SK-N-SH treated with all-trans-retinoic acid at 6 μM for 48 hours (cell line): Measurements from ENCODE around the gene MUC22.

ENCODE experiments used
- ATAC-seq: fragments of 200-7000 bp; cut with Tn5 transposase; 3 replicates; pipeline ENCODE4 v1.9.1; 2020; ENCODE audit warnings: mild to moderate bottlenecking, moderate library complexity
- ARNTL ChIP-seq: fragments of 450-650 bp; formaldehyde crosslinking; IDR thresholded peaks from 2 replicates; pipeline ENCODE4 v1.5.0; 2020; ENCODE audit warnings: low read depth, mild to moderate bottlenecking, moderate library complexity, borderline replicate concordance
- CSDC2 ChIP-seq: fragments of 250-450 bp; sonication (Bioruptor Pico); IDR thresholded peaks from 2 replicates; pipeline ENCODE4 v1.5.0; 2020; ENCODE audit warnings: mild to moderate bottlenecking, moderate library complexity
- ESRRG ChIP-seq: fragments of 250-450 bp; sonication (Bioruptor Pico); IDR thresholded peaks from 2 replicates; pipeline ENCODE4 v1.6.1; 2021; ENCODE audit warnings: mild to moderate bottlenecking
- GLIS3 ChIP-seq: fragments of 250-450 bp; sonication (Bioruptor Pico); IDR thresholded peaks from 2 replicates; pipeline ENCODE4 v1.5.0; 2020; ENCODE audit warnings: mild to moderate bottlenecking, moderate library complexity
- ISL1 ChIP-seq: fragments of 250-450 bp; sonication (Bioruptor Pico); IDR thresholded peaks from 2 replicates; pipeline ENCODE4 v2.1.2; 2022; ENCODE audit warnings: mild to moderate bottlenecking, moderate library complexity
- PPARA ChIP-seq: fragments of 250-450 bp; sonication (Bioruptor Pico); IDR thresholded peaks from 2 replicates; pipeline ENCODE4 v1.5.0; 2020; ENCODE audit warnings: mild to moderate bottlenecking, borderline replicate concordance
- RARB ChIP-seq: fragments of 250-450 bp; sonication (Bioruptor Pico); IDR thresholded peaks from 2 replicates; pipeline ENCODE4 v1.8.0; 2021; ENCODE audit warnings: mild to moderate bottlenecking, moderate library complexity
- SNAI2 ChIP-seq: fragments of 250-450 bp; sonication (Bioruptor Pico); IDR thresholded peaks from 2 replicates; pipeline ENCODE4 v1.5.0; 2020; ENCODE audit warnings: mild to moderate bottlenecking, moderate library complexity
- TCF4 ChIP-seq: fragments of 250-450 bp; sonication (Bioruptor Pico); IDR thresholded peaks from 2 replicates; pipeline ENCODE4 v1.8.0; 2021; ENCODE audit warnings: mild to moderate bottlenecking, moderate library complexity, borderline replicate concordance
- TOX ChIP-seq: fragments of 250-450 bp; sonication (Bioruptor Pico); IDR thresholded peaks from 2 replicates; pipeline ENCODE4 v1.8.0; 2021; ENCODE audit warnings: mild to moderate bottlenecking, moderate library complexity, borderline replicate concordance
- ZC3H10 ChIP-seq: fragments of 250-450 bp; sonication (Bioruptor Pico); IDR thresholded peaks from 2 replicates; pipeline ENCODE4 v1.5.1; 2021; ENCODE audit warnings: mild to moderate bottlenecking, moderate library complexity
- ZFP3 ChIP-seq: fragments of 250-450 bp; sonication (Bioruptor Pico); IDR thresholded peaks from 2 replicates; pipeline ENCODE4 v1.5.0; 2020; ENCODE audit warnings: mild to moderate bottlenecking, moderate library complexity
- ZFP30 ChIP-seq: fragments of 450-650 bp; formaldehyde crosslinking; IDR thresholded peaks from 2 replicates; pipeline ENCODE4 v1.5.0; 2022; ENCODE audit warnings: mild to moderate bottlenecking, moderate library complexity
- ZNF565 ChIP-seq: fragments of 450-650 bp; formaldehyde crosslinking; conservative IDR thresholded peaks from 2 replicates; pipeline ENCODE4 v1.5.0; 2020; ENCODE audit warnings: low read depth, mild to moderate bottlenecking, moderate library complexity
- ZNF8 ChIP-seq: fragments of 450-650 bp; formaldehyde crosslinking; IDR thresholded peaks from 2 replicates; pipeline ENCODE4 v1.5.0; 2020; ENCODE audit warnings: mild to moderate bottlenecking, moderate library complexity
- TF ChIP-seq, protein P1 (sequence below): fragments of 250-450 bp; sonication (Bioruptor Pico); IDR thresholded peaks from 2 replicates; pipeline ENCODE4 v1.5.0; 2020; ENCODE audit warnings: mild to moderate bottlenecking, moderate library complexity
- TF ChIP-seq, protein P2 (sequence below): fragments of 250-450 bp; sonication (Bioruptor Pico); IDR thresholded peaks from 2 replicates; pipeline ENCODE4 v1.5.1; 2020; ENCODE audit warnings: low read depth, mild to moderate bottlenecking, moderate library complexity
- TF ChIP-seq, protein P3 (sequence below): fragments of 250-450 bp; sonication (Bioruptor Pico); IDR thresholded peaks from 2 replicates; pipeline ENCODE4 v1.8.0; 2020; ENCODE audit warnings: mild to moderate bottlenecking, moderate library complexity, borderline replicate concordance
- TF ChIP-seq, protein P4 (sequence below): fragments of 250-450 bp; sonication (Bioruptor Pico); IDR thresholded peaks from 2 replicates; pipeline ENCODE4 v1.8.0; 2021; ENCODE audit warnings: low read depth, mild to moderate bottlenecking, moderate library complexity, borderline replicate concordance
- TF ChIP-seq, protein P5 (sequence below): fragments of 250-450 bp; sonication (Bioruptor Pico); IDR thresholded peaks from 2 replicates; pipeline ENCODE4 v1.5.1; 2021; ENCODE audit warnings: mild to moderate bottlenecking, moderate library complexity

MUC22 gene

DNA sequence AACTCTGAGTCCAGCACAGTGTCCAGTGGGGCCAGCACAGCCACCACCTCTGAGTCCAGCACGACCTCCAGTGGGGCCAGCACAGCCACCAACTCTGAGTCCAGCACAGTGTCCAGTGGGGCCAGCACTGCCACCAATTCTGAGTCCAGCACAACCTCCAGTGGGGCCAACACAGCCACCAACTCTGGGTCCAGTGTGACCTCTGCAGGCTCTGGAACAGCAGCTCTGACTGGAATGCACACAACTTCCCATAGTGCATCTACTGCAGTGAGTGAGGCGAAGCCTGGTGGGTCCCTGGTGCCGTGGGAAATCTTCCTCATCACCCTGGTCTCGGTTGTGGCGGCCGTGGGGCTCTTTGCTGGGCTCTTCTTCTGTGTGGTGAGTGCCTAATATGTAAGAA is 23.0 kb upstream of the MUC22 start:
- ATAC-seq = no peak

DNA sequence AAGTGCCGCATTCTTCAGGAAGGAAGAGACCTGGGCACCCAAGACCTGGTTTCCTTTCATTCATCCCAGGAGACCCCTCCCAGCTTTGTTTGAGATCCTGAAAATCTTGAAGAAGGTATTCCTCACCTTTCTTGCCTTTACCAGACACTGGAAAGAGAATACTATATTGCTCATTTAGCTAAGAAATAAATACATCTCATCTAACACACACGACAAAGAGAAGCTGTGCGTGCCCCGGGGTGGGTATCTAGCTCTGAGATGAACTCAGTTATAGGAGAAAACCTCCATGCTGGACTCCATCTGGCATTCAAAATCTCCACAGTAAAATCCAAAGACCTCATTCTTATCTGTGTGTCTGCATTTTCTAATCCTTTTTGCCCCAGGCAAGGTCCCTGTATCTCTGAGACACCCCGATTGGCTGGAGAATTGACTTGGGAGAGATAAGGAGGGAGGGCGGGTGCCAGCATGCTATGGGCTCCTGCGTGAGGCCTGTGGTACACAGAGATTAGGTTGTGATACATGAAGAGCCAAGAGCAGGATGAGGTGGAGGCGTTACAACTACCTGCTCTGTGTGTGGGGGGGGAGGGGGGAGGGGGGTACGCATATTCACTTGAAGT is 22.0 kb upstream of the MUC22 start:
- TF ChIP-seq, protein P1, sequence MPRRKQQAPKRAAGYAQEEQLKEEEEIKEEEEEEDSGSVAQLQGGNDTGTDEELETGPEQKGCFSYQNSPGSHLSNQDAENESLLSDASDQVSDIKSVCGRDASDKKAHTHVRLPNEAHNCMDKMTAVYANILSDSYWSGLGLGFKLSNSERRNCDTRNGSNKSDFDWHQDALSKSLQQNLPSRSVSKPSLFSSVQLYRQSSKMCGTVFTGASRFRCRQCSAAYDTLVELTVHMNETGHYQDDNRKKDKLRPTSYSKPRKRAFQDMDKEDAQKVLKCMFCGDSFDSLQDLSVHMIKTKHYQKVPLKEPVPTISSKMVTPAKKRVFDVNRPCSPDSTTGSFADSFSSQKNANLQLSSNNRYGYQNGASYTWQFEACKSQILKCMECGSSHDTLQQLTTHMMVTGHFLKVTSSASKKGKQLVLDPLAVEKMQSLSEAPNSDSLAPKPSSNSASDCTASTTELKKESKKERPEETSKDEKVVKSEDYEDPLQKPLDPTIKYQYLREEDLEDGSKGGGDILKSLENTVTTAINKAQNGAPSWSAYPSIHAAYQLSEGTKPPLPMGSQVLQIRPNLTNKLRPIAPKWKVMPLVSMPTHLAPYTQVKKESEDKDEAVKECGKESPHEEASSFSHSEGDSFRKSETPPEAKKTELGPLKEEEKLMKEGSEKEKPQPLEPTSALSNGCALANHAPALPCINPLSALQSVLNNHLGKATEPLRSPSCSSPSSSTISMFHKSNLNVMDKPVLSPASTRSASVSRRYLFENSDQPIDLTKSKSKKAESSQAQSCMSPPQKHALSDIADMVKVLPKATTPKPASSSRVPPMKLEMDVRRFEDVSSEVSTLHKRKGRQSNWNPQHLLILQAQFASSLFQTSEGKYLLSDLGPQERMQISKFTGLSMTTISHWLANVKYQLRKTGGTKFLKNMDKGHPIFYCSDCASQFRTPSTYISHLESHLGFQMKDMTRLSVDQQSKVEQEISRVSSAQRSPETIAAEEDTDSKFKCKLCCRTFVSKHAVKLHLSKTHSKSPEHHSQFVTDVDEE = no peak
- TF ChIP-seq, protein P2, sequence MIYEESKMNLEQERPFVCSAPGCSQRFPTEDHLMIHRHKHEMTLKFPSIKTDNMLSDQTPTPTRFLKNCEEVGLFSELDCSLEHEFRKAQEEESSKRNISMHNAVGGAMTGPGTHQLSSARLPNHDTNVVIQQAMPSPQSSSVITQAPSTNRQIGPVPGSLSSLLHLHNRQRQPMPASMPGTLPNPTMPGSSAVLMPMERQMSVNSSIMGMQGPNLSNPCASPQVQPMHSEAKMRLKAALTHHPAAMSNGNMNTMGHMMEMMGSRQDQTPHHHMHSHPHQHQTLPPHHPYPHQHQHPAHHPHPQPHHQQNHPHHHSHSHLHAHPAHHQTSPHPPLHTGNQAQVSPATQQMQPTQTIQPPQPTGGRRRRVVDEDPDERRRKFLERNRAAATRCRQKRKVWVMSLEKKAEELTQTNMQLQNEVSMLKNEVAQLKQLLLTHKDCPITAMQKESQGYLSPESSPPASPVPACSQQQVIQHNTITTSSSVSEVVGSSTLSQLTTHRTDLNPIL = no peak
- TF ChIP-seq ZNF565 (no peak), TCF4 (CRISPR knock-in tag) (no peak), TOX (CRISPR knock-in tag) (no peak), ZFP3 (CRISPR knock-in tag) (no peak), ZNF8 (CRISPR knock-in tag) (no peak)
- TF ChIP-seq, protein P3, sequence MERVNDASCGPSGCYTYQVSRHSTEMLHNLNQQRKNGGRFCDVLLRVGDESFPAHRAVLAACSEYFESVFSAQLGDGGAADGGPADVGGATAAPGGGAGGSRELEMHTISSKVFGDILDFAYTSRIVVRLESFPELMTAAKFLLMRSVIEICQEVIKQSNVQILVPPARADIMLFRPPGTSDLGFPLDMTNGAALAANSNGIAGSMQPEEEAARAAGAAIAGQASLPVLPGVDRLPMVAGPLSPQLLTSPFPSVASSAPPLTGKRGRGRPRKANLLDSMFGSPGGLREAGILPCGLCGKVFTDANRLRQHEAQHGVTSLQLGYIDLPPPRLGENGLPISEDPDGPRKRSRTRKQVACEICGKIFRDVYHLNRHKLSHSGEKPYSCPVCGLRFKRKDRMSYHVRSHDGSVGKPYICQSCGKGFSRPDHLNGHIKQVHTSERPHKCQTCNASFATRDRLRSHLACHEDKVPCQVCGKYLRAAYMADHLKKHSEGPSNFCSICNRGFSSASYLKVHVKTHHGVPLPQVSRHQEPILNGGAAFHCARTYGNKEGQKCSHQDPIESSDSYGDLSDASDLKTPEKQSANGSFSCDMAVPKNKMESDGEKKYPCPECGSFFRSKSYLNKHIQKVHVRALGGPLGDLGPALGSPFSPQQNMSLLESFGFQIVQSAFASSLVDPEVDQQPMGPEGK (CRISPR knock-in tag) = no peak
- no peak for ATAC-seq

More for the DNA sequence above, 23.0 kb upstream of the MUC22 start:
- no peak for TF ChIP-seq RARB (CRISPR knock-in tag)
- no peak for TF ChIP-seq ZNF565
- no peak for TF ChIP-seq GLIS3
- no peak for TF ChIP-seq ZFP3 (CRISPR knock-in tag)
- TF ChIP-seq, protein P4, sequence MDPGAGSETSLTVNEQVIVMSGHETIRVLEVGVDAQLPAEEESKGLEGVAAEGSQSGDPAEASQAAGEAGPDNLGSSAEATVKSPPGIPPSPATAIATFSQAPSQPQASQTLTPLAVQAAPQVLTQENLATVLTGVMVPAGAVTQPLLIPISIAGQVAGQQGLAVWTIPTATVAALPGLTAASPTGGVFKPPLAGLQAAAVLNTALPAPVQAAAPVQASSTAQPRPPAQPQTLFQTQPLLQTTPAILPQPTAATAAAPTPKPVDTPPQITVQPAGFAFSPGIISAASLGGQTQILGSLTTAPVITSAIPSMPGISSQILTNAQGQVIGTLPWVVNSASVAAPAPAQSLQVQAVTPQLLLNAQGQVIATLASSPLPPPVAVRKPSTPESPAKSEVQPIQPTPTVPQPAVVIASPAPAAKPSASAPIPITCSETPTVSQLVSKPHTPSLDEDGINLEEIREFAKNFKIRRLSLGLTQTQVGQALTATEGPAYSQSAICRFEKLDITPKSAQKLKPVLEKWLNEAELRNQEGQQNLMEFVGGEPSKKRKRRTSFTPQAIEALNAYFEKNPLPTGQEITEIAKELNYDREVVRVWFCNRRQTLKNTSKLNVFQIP (CRISPR knock-in tag) = no peak
- TF ChIP-seq TCF4 (CRISPR knock-in tag) = no peak
- TF ChIP-seq, all 23 proteins: peak for 0

DNA sequence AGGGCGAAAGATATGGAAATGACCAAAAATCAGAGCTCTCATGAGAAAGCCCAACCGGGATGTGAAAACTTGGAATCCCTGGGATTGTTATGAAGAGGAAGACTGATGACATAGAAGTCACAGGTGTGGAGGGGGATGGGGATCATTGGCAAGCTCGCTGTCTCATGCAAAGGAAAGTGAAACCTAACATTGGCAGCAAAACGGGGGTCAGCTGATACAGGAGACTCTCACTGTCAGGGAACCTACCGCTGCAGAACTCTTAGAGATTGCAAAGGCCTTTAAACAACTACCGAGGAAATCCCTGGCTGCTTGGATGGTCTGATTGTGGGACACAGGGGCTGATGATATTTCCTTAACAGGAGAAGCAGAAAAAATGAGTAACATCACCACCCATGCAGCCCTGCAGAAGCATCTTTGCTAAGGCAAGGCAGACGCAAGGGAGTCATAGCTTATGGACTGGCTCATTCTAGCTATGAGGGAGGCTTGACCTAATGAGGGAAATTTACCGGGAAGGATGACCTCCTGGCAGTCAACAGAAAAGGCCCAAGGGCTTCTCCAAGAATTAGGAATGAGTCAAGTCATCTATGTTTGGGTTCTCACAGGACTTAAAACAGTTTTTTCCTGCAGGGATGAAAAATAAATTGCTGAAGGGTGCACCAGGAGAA is 19.7 kb upstream of the MUC22 start:
- ATAC-seq = peak; percentile 76
- TF ChIP-seq ISL1 (CRISPR knock-in tag) (no peak), RARB (CRISPR knock-in tag) (no peak), TCF4 (CRISPR knock-in tag) (no peak), ZFP30 (CRISPR knock-in tag) (no peak), CSDC2 (no peak), ZNF8 (CRISPR knock-in tag) (no peak), ESRRG (CRISPR knock-in tag) (no peak), ZC3H10 (CRISPR knock-in tag) (no peak), ARNTL (no peak), PPARA (CRISPR knock-in tag) (no peak), SNAI2 (CRISPR knock-in tag) (no peak), ZFP3 (CRISPR knock-in tag) (no peak)
- TF ChIP-seq, protein P4 (CRISPR knock-in tag) = no peak
- TF ChIP-seq, protein P5, sequence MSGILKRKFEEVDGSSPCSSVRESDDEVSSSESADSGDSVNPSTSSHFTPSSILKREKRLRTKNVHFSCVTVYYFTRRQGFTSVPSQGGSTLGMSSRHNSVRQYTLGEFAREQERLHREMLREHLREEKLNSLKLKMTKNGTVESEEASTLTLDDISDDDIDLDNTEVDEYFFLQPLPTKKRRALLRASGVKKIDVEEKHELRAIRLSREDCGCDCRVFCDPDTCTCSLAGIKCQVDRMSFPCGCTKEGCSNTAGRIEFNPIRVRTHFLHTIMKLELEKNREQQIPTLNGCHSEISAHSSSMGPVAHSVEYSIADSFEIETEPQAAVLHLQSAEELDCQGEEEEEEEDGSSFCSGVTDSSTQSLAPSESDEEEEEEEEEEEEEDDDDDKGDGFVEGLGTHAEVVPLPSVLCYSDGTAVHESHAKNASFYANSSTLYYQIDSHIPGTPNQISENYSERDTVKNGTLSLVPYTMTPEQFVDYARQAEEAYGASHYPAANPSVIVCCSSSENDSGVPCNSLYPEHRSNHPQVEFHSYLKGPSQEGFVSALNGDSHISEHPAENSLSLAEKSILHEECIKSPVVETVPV (CRISPR knock-in tag) = no peak
- TF ChIP-seq, protein P1 = no peak
- TF ChIP-seq, protein P3 (CRISPR knock-in tag) = no peak
